ACC112 (cell line): ENCODE results near the gene BRD9.

Source experiments
- H2AFZ ChIP-seq: fragments of 200-600 bp; sonication (generic); one replicate; pipeline ENCODE4 v1.6.0; 2017; ENCODE audit warnings: antibody characterized with exemption, low read length; ENCODE audit not compliant: unreplicated experiment
- H3K27ac ChIP-seq: fragments of 200-600 bp; sonication (generic); 2 replicates; pipeline ENCODE4 v1.5.1; 2014; ENCODE audit warnings: low read depth, mild to moderate bottlenecking, antibody characterized with exemption, low read length, moderate library complexity
- H3K27me3 ChIP-seq: fragments of 200-600 bp; sonication (generic); 2 replicates; pipeline ENCODE4 v1.6.1; 2014; ENCODE audit warnings: mild to moderate bottlenecking, antibody characterized with exemption, low read length, moderate library complexity, mixed read lengths; ENCODE audit not compliant: insufficient read depth
- H3K36me3 ChIP-seq: fragments of 200-600 bp; sonication (generic); 2 replicates; pipeline ENCODE4 v1.6.1; 2016; ENCODE audit warnings: mild to moderate bottlenecking, antibody characterized with exemption, low read length, moderate library complexity, mixed read lengths; ENCODE audit not compliant: insufficient read depth
- H3K4me1 ChIP-seq: fragments of 200-600 bp; sonication (generic); one replicate; pipeline ENCODE4 v1.6.1; 2016; ENCODE audit warnings: low read length, mixed read lengths; ENCODE audit not compliant: insufficient read depth, unreplicated experiment, control insufficient read depth
- H3K4me3 ChIP-seq: fragments of 200-600 bp; sonication (generic); 2 replicates; pipeline ENCODE4 v1.5.1; 2014; ENCODE audit warnings: mild to moderate bottlenecking, low read depth, low read length
- H3K79me2 ChIP-seq: fragments of 200-600 bp; sonication (generic); one replicate; pipeline ENCODE4 v1.6.0; 2016; ENCODE audit warnings: low read length; ENCODE audit not compliant: control insufficient read depth, unreplicated experiment, insufficient read depth

Gene BRD9

GRCh38 chr5:821504-821903, 71.1 kb downstream of the BRD9 start:
- Histone ChIP-seq H2AFZ (no peak overlapping the region), H3K36me3 (no peaks in the 10 kb centered on the region), H3K27me3 (no peaks in the 10 kb centered on the region), H3K79me2 (no peaks in the 10 kb centered on the region), H3K4me3 (no peak overlapping the region), H3K4me1 (no peaks in the 10 kb centered on the region), H3K27ac (no peak overlapping the region)

GRCh38 chr5:820245-820644, 72.4 kb downstream of the BRD9 start:
- Histone ChIP-seq H3K27ac (no peak overlapping the region), H3K4me1 (no peaks in the 10 kb centered on the region), H3K27me3 (no peaks in the 10 kb centered on the region), H2AFZ (no peak overlapping the region), H3K36me3 (no peaks in the 10 kb centered on the region), H3K4me3 (no peak overlapping the region), H3K79me2 (no peaks in the 10 kb centered on the region)

DNA sequence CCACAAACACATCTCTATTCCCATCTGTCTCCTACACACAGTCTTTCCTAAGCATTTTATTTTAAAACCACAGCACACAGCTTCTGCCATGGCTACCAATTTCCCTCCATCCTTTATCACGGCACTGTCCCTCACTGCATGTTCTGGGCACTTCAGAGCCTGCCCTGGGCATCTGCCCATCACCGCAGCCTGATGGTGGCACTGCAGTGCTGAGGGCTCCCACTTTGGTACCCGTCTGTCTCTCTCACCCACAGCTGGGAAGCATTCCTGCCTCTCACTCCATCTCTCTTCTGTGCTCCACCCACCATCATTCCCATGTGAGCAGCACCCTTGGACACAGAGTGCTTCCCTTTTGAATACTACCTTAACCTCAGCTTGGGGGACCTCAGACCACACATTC, 73.5 kb downstream of the BRD9 start:
- Histone ChIP-seq H3K4me3 (no peak overlapping the region), H3K79me2 (no peaks in the 10 kb centered on the region), H3K4me1 (no peaks in the 10 kb centered on the region), H3K36me3 (no peaks in the 10 kb centered on the region), H2AFZ (no peak overlapping the region), H3K27ac (no peak overlapping the region), H3K27me3 (no peaks in the 10 kb centered on the region)

GRCh38 chr5:816176-816575, 76.4 kb downstream of the BRD9 start:
- Histone ChIP-seq H3K4me1 (no peaks in the 10 kb centered on the region), H3K27me3 (no peaks in the 10 kb centered on the region), H3K36me3 (no peaks in the 10 kb centered on the region), H2AFZ (no peak overlapping the region), H3K4me3 (no peak overlapping the region), H3K79me2 (no peaks in the 10 kb centered on the region), H3K27ac (no peak overlapping the region)

DNA sequence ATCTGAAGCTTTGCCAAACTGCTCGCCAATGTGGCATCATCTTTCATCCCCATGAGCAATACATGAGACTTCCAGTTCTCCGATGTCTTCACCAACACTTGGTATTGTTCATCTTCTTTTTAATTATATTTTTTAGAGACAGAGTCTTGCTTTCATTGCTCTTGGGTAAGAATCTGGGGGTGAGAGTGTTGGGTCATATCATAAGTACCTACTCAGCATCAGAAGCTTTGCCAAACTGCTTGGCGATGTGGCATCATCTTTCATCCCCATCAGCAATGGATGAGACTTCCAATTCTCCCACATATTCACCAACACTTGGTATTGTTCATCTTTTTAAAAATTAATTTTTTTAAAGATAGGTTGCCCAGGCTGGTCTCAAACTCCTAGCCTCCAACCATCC, 77.2 kb downstream of the BRD9 start:
- Histone ChIP-seq H3K27ac (no peak overlapping the region), H3K79me2 (no peaks in the 10 kb centered on the region), H3K4me3 (no peak overlapping the region), H3K36me3 (no peaks in the 10 kb centered on the region), H3K27me3 (no peaks in the 10 kb centered on the region), H2AFZ (no peak overlapping the region), H3K4me1 (no peaks in the 10 kb centered on the region)
